Ovary (tissue), 3 donors: ENCODE results near the gene LHX3.

Experiments
- CTCF ChIP-seq, 3 donors: fragments of 450-650 bp in 2 of 3; fragments of 200-600 bp in 1 of 3; IDR thresholded peaks; one replicate each; pipeline versions ENCODE4 v1.5.1 to v1.8.0; 2016 to 2022; ENCODE audit warnings: antibody characterized with exemption in 3 of 3, mild to moderate bottlenecking in 1 of 3
- EP300 ChIP-seq: sonication (generic); formaldehyde crosslinking; IDR thresholded peaks from one replicate; pipeline ENCODE4 v1.6.1; 2017; ENCODE audit warnings: antibody characterized with exemption
- POLR2A ChIP-seq: fragments of 450-650 bp; IDR thresholded peaks from one replicate; pipeline ENCODE4 v1.6.1; 2017; ENCODE audit warnings: antibody characterized with exemption, mild to moderate bottlenecking, moderate library complexity
- donor health status: DM: no; HTN: no; CAD: no.

GRCh38 chr9:136218271-136218670, 13.3 kb upstream of the LHX3 start:
- no peak for TF ChIP-seq CTCF (IDR thresholded peaks at IDR 0.05)
- TF ChIP-seq EP300 = no peak
- TF ChIP-seq POLR2A = no peak
